GM19193 (cell line): Measurements from ENCODE around the gene M6PR.

Source experiments
- POLR2A ChIP-seq: IDR thresholded peaks from 4 replicates; pipeline ENCODE4 v1.6.1; 2011; ENCODE audit not compliant: insufficient read depth, insufficient read length; ENCODE audit errors: extremely low read depth

Gene M6PR

GRCh38 chr12:8894986-8895385 is 54.5 kb downstream of the M6PR start:
- no peak for TF ChIP-seq POLR2A

GRCh38 chr12:8894378-8894777 is 55.1 kb downstream of the M6PR start:
- no peak for TF ChIP-seq POLR2A

GRCh38 chr12:8891976-8892375 is 57.5 kb downstream of the M6PR start:
- TF ChIP-seq POLR2A: no peak
